GM12892 (cell line): ENCODE measurements around the gene ZNF784.

Experiments used
- POLR2A ChIP-seq: IDR thresholded peaks from 2 replicates; pipeline ENCODE4 v1.6.1; 2011; ENCODE audit warnings: low read depth, low read length, control low read depth
- POLR2AphosphoS5 ChIP-seq: IDR thresholded peaks from 2 replicates; pipeline ENCODE4 v1.6.1; 2011; ENCODE audit warnings: low read depth, low read length, control low read depth
- TAF1 ChIP-seq: IDR thresholded peaks from 2 replicates; pipeline ENCODE4 v1.6.1; 2011; ENCODE audit warnings: low read depth, mild to moderate bottlenecking, control low read depth, low read length, borderline replicate concordance

GRCh38 chr19:55623130-55623529, 1.2 kb downstream of the ZNF784 start:
- TF ChIP-seq POLR2A (no peak), POLR2AphosphoS5 (no peak), TAF1 (no peak)
